ENCODE data around the gene CCNDBP1.
"Not testable (repeated sequence)": the region's sequence is repeated elsewhere in the genome, so short reads cannot be mapped to it uniquely, and the experiment has no call there.

Gene CCNDBP1

DNA sequence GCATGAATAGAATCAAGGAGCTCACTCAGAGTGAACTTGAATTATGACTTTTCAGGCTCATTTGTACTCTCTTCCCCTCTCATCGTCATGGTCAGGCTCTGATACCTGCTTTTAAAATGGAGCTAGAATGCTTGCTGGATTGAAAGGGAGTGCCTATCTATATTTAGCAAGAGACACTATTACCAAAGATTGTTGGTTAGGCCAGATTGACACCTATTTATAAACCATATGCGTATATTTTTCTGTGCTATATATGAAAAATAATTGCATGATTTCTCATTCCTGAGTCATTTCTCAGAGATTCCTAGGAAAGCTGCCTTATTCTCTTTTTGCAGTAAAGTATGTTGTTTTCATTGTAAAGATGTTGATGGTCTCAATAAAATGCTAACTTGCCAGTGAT lies 9.6 kb downstream of the CCNDBP1 start:
- no peak for DNase-seq

DNA sequence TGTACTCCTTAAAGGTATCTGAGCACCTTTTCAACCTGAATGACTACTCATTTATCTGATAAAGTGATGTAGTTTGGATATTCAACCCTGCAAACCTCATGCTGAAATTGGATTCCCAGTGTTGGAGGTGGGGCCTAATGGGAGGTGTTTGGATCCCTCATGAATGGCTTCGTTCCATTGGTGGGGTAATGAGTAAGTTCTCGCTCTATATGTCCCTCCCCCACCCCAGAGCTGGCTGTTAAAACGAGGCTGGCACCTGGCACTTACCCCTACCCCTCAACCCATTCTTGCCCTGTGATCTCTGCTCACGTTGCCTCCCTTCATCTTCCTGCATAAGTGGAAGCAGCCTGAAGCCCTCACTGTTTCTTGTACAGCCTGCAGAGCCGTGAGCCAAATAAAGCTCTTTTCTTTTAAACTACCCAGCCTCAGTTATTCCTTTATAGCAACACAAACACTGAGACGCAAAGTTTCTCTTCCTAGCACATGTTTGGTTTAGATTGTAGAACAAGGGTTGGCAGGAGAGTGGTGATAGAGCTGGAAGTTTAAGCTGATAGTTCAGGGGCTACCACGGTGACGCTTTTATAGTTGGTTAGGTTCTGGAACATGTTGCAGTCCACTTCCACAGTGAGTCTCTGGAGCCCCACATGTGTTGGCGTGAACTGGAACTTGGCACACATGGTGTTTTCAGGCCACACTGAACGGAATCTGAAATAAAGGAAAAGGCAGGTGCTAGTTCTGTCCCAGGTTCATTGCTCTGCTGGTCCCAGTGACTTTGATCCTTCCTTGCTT lies 11.8 kb downstream of the CCNDBP1 start:
- DNase-seq = no peak

DNA sequence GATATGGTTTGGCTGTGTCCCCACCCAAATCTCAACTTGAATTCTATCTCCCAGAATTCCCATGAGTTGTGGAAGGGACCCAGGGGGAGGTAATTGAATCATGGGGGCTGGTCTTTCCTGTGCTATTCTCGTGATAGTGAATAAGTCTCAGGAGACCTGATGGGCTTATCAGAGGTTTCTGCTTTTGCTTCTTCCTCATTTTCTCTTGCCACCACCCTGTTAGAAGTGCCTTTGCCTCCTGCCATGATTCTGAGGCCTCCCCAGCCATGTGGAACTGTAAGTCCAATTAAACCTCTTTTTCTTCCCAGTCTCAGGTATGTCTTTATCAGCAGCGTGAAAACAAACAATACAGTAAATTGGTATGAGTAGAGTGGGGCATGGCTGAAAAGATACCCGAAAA lies 12.6 kb downstream of the CCNDBP1 start:
- DNase-seq = not testable (repeated sequence)

DNA sequence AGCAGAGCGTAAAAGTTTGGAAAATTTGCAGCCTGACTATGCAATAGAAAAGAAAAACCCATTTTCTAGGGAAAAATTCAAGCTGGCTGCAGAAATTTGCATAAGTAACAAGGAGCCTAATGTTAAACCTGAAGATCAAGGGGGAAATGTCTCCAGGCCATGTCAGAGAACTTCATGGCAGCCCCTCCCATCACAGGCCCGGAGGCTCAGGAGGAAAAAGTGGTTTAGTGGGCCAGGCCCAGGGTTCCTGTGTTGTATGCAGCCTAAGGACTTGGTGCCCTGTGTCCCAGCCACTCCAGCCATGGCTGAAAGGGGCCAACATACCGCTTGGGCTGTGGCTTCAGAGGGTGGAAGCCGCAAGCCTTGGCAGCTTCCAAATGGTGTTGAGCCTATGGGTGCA lies 13.4 kb downstream of the CCNDBP1 start:
- not testable (repeated sequence) for DNase-seq

DNA sequence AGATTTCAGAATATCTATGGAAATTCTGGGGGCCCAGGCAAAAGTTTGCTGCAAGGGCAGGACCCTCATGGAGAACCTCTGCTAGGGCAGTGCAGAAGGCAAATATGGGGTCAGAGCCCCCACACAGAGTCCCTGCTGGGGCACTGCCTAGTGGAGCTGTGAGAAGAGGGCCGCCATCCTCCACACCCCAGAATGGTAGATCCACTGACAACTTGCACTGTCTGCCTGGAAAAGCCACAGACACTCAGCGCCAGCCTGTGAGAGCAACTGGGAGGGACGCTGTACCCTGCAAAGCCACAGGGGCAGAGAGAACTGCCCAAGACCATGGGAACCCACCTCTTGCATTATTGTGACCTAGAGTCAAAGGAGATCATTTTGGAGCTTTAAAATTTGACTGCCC lies 13.8 kb downstream of the CCNDBP1 start:
- DNase-seq = no peak

DNA sequence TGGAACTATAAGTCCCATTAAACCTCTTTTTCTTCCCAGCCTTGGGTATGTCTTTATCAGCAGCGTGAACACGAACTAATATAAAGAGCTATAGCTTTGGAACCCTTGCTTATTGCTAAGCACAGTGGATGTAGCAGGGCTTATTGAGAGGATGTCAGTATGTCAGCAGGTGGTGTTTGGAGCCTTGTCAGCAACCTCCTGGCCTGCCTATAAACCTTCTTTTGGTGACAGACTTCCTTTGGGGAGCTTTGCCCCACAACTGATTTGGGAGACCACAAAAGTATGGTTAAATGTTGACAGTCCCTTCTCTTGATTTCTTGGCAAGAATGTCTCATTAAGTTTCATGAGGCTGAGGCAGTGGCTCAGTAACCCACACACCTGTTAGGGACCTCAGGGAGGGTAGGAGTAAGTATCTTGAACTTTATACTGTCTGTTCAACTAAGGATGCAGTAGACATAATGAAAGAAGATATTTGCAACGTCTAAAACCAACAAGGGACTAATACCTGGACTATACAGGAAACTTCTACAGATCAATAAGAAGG lies 14.8 kb downstream of the CCNDBP1 start:
- DNase-seq = no peak

DNA sequence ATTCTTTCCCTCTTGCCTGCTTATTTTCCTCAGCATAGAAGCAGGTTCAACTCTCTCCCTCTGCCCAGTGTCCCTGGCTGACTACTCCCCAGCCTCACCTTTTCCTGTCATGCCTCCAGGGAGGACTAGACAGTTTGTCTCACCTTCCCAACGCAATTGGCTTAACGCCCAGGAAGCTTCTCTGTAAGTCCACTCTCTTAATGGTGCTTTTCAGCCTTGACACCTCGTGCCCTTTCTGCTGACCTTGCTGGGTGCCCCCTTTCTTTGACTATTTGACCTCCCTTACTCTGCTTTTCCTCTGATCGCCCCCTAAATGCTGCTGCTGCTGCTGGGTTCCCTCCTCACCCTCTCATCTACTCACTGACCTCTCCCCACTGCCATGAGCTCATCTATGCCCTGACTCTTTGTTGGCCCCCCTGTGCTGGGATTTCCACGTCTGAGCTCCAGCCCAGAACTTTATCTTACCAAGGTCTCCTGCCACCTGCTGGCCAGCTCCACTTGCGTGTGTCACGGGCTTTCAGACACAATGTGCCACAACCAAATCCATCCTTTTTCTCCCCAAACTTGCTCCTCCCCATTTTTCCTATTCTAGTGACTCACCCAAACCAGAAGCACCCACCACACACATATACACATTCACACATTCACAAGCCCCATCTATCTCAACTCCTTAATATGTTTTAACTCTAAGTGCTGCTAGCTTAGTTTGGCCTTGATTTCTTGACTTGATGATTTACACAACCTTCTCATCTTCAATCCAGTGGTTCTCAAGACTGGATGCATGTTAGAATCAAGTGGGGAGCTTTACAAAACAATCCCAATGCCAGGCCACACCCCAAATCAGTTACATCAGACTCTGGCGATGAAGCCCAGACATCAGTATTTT lies 19.1 kb downstream of the CCNDBP1 start:
- no peak for DNase-seq

DNA sequence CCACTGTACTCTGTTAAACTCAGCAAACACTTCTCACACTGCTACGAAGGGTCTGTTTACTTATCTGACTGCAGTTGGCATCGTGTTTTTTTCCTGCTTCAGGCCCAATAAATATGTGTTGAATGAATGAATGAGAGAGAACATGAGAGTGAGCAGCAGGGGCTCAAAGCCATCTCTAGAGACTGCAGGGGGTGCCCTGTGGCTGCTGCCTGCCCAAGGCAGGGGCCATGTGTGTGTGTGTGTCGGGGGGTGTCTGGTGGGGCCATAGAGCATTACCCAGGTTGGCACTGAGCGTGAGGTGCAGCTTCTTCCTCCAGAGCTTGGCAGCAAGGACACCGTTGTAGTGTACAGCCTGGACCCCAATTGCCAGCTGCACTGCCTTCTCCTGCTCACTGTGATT lies 20.9 kb downstream of the CCNDBP1 start:
- no peak for DNase-seq

DNA sequence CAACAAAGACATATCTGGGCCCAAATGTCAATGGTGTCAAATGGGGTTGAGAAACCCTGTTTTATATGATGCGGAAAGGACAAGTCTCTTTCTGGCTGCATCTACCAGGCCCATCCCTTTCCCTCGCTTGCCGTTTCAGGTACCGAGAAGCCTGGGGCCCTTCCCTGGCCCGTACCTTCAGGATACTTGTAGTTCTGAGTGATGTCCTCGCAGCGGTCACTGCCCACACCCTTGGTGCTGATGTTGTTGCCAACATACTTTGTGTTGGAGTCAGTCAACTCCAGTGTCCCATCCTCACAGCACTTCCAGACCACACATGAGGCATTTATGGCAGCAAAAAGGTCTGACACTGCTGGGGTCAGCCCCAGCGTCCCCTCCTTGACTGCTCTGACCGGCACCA lies 21.8 kb downstream of the CCNDBP1 start:
- DNase-seq = no peak

DNA sequence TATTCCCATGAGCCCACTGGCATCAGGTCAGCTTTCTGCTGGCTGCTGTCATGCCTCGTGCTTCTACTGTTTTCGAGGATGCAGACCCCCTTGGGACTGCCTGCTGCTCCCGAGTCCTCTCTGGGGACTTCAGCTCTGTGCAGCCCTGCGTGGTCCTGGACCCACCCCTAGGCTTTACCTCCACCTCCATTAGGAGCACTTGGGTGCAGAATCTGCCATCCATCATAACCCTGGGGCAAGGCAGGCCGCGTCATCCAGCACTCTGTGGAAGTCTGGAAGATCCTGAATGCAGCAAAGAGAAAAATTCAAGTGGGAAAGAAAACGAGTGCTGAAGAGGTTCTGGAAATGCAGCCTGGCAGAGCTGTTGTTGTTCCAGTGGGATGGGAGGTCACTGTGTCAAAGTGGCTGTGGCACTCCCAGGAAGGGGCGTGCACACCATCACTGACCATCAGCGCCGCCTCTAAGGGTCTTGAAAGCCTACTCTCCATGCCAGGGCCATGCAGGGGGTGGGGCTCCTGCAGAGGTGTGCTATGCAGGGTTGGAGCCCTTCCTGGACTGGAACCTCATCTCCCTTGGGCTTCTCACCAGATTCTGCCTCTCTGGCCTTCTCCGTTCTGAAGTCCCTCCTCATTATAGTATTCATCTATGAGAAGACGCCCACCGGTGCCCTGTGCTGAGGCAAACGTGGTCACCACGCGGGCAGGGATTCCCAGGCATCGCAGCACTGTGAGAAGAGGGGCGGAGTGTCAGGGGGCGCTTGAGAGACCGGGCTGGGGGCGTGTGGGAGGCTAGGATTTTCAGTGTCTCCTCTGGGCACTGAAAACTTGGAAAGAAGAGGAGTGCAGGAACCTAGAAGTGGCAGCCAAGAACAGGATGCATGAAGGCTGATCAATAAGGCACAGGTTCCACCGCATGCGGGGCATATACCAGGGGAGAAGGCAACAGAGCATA lies 23.1 kb downstream of the CCNDBP1 start:
- DNase-seq = no peak

DNA sequence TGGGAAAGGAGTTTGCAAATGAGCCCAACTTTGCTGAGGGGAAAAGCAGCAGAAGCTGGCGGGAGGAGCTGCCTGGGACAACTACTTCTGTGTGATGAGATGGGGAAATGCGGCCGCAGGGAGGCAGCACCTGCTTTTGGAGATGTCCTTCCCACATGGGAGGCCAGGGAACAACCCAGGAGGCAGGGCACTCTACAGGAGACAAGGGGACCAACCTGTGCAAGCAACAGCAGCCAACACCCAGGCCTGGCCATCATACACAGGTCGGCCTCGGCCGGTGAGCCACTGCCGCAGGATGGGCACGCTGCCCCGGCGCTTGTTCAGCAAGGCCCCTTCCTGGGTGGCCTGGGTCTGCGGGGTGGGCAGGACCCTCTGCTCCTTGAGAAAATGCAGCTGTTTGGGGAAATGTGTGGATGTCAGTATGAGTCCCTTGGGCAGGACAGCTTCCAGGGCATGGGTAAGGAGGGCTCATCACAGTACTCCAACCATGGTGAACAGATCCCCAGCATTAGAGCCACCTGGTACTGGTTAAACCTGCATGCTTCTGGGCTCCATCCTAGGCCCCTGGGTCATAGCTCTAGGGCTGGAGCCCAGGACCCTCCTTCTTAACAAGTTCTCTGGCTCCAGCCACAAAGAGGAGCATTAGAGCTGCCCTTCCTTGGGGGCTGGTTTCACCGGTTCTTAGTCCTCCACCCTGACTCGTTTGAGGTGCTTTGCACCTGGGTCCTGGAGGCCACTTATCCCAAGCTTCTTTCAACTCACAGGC lies 24.0 kb downstream of the CCNDBP1 start:
- DNase-seq = no peak

DNA sequence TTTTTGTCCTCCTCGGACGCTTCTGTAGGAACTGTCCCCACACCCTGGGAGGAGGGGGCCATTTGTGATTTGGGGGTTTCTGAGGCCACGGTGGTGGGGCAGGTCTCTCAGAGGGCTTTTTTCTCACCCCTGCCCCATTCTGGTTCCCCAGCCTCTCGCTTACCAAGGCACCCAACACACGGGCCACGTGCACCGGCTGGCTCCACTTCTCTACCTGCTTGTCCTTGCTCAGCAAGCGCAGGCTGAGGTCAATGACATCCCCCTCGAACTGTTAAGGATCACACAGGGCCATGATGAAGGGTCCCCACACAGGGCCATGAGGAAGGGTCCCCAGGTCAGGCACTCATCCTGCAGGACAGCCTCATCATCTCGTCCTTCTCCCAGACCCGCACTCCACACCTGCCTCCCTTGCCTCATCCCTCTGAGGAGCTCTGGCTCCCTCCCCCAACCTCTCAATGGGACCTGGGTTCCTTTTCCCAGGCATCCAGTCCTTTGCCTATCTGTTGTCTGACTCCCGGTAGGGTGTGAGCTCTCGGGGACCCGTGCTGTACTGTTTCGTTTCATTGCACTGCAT lies 25.1 kb downstream of the CCNDBP1 start:
- no peak for DNase-seq

DNA sequence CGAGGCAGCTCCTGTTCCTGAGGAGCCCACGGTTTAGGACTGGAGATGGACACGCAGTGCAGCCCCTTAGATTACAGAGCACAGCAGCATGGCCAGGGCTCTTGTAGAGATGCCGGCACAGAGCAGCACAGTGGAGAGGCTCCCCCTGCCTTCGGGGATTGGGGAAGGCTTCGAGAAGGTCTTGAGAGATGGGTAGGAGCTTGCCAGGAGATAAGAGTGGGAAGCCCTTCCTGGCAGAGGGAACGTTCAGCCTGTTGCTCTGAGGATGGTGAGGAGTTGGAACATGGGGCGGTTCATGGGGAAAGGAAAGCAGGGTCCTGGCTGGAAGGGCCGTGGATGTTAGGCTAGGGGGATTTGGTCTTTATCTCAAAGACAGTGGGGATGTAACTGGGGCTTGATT lies 25.6 kb downstream of the CCNDBP1 start:
- no peak for DNase-seq

DNA sequence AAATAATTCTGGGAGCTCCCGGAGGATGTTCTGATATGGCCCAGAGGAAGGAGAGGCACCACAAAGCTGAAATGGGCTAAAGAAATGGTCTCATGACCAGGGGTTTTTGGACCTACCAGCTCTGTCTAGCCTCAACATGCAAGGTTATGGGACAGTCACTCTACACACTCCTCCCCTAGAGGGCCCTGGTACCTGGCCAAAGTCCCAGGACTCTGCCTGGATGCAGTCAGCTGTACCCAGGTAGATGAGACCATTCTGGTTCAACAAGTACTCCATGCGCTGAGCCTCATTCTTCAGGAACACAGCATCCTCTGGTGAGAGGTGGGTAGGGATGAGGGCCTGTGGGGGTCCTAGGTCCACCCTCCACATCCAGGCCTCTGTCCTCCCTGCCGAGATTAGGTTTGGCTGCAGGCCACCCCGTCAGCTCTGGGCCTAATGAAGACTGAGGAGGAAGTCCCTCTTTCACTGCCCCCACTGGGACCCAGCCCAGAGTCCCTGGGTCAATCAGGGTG lies 26.1 kb downstream of the CCNDBP1 start:
- no peak for DNase-seq

DNA sequence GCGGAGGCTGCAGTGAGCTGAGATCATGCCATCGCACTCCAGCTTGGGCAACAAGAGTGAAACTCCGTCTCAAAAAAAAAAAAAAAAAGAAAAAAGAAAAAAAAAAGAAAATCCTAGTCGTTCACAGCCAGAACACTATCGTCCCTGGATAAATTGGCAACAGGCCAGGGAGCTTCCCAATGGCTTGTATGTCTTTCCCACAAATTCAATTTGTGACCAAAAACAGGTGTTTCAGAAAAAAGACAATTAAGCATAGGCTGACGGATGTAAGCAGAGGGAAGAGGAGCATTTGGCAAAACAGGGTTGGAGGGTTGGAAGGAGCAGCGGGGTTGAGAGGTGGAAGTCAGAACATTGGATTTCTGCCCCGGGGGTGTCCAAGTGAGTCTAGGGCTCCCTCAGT lies 27.1 kb downstream of the CCNDBP1 start:
- DNase-seq = no peak

DNA sequence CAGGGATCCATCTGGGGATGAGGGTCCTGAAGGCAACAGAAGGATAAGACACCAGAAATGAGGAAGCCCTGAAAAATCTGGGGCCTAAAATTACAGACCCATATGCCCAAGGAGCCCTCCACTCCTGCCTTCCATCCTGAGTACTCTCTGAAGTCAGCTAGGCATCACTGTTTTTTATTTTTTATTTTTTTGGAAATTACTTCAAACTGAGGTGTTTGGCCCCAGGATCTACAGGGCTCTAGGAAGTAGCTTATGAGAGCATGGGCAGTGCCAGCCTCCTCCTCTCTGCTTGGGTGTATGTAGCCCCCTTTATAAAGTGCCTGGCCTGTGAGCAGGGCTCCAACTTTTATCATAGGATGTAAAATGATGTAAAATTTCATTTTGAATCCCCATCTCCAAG lies 27.7 kb downstream of the CCNDBP1 start:
- no peak for DNase-seq

DNA sequence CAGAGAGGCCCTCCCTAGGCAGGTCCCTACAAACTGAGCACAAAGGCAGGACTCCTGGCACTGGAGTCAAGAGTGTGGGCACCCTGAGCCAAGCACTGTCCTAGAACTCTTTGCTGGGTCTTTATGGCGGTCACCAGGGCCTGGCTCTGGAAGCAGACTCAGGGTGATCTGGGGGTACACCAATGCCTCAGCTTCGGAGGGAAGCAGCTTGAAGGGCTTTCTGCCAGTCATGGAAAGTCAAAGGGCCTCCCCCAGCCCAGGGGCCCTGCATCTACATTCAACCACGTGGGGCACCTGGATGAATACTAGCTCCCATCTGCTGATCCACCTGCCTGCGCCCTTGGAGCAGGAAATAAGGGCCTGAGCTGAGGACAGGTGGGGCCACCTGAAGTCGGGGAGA lies 28.3 kb downstream of the CCNDBP1 start:
- no peak for DNase-seq

DNA sequence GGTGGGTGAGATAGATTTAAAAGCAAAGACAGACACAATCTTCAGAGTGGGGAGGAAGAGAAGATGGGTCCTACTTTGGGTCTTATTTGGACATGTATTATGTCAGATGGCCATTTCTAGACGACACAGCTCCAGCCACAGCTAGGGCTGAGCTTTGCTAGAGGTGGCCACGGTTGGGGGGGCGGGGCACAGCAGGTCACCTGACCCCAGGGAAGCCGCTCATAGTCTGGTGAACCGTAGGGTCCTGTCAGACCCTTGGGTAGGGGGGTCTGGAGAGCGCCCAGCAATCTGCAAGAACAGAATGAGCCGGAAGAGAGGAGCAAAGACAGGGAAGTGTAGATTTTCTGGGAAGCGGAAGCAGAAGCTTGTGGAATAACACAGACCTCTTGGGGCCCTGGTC lies 29.0 kb downstream of the CCNDBP1 start:
- no peak for DNase-seq

DNA sequence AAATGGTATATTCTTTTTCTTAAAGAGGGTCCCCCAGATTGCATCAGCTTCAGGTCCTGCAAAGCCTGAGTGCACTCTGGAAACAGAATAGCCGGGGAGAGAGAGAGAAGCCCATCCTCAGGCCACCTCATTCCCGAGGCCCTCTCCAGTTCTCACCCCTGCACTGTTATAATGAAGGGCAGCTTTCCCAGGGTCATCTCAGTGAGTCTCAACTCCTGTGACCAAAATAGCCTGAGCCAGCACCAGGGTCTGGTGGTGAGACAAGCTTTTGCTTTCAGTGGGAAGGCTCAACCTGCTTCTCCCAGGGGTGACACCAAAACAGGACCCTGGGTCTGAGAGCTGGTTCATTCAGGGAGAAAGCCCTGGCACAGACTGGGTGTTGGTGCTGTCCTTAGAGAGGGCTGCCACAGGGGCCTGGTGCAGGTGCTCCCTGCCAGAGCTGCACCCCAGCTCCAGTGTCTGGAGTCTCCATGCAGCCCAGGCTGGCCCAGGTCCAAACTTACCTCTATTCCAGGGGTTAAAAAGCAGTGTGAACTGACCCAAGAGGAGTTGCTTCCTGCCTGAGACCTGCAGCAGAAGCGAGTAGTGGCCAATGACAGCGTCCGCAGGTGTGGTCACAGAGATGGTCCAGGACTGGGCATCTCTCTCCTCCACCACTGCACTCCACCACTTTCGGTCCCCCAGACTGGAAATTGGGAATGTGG lies 29.5 kb downstream of the CCNDBP1 start:
- DNase-seq = no peak

DNA sequence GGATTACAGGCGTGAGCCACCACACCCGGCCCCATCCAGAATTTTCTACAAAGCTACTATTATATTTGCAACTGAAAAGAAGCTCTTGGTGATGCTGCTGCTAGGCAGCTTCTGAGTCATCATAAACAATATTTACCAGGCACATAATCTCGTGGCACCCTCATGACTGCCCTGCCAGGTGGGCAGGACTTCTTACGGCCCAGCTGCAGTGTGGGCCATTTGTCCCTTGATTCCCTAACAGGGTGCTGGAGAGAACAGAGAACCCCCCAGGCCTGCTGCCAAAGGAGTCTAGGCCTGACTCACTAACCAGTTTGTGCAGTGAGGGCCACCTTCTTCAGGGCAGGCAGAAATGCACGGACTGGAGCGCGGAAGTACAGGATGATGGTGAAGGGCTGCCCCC lies 30.8 kb downstream of the CCNDBP1 start:
- no peak for DNase-seq

All from NCI-H1436 treated with DMSO at 0.1 percent for 48 hours (cell line).